Measurements from ENCODE around the gene UBQLN4.

DNA sequence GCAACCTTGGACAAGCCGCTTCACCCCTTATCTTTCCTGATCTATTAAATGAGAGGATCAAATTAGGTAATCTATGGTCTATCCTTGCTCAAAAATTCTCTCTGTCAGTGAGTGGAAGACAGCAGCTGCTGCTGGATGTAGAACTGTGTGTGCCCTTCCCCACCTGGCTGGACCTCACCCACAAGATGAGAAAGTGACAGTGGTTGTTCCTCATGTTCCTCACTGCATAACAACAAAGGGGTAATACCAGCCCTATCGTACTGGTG is 49.7 kb downstream of the UBQLN4 start:
- TF ChIP-seq, protein P1, sequence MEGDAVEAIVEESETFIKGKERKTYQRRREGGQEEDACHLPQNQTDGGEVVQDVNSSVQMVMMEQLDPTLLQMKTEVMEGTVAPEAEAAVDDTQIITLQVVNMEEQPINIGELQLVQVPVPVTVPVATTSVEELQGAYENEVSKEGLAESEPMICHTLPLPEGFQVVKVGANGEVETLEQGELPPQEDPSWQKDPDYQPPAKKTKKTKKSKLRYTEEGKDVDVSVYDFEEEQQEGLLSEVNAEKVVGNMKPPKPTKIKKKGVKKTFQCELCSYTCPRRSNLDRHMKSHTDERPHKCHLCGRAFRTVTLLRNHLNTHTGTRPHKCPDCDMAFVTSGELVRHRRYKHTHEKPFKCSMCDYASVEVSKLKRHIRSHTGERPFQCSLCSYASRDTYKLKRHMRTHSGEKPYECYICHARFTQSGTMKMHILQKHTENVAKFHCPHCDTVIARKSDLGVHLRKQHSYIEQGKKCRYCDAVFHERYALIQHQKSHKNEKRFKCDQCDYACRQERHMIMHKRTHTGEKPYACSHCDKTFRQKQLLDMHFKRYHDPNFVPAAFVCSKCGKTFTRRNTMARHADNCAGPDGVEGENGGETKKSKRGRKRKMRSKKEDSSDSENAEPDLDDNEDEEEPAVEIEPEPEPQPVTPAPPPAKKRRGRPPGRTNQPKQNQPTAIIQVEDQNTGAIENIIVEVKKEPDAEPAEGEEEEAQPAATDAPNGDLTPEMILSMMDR (IDR thresholded peaks at IDR 0.05) = no peak
- TF ChIP-seq, protein P2, sequence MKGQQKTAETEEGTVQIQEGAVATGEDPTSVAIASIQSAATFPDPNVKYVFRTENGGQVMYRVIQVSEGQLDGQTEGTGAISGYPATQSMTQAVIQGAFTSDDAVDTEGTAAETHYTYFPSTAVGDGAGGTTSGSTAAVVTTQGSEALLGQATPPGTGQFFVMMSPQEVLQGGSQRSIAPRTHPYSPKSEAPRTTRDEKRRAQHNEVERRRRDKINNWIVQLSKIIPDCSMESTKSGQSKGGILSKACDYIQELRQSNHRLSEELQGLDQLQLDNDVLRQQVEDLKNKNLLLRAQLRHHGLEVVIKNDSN (IDR thresholded peaks at IDR 0.05; ENCODE audit: borderline replicate concordance, low read depth) = no peak
- TF ChIP-seq EZH2phosphoT487 (IDR thresholded peaks at IDR 0.05; ENCODE audit: borderline replicate concordance, low read depth) (no peak), EP300 (IDR thresholded peaks at IDR 0.05; ENCODE audit: borderline replicate concordance in 1 of 2, low read depth in 1 of 2, low read length in 1 of 2) (no peak), GATA2 (CRISPR knock-in tag; IDR thresholded peaks at IDR 0.05) (no peak), POLR2AphosphoS5 (IDR thresholded peaks at IDR 0.05; ENCODE audit: low read depth, low read length) (no peak)
